ENCODE measurements around the gene ITGB3BP.
"Not testable (repeated sequence)": the region's sequence is repeated elsewhere in the genome, so short reads cannot be mapped to it uniquely, and the experiment has no call there.

Gene ITGB3BP

DNA sequence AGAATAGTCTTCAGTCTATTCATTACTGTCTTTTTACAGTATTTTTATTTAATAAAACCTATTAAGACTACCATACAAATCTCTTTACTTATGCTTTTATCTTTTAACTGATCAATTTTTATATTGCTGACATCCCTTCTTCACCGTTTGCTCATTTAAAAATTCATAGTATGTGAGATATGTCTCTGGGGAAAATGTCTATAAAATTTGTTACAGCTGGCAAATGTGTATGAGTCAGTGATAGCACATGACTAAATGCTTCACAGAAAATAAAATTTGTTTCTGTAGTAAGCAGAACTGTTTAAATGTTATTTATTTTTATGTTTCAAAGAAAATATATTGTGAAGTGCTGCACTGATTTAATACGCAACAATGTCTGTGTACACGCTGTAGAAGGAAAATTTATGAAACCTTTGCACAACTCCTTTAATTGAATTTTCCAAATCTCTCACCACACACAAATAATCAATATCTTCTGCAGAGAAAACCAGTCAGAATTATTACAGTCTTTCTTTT, 74.2 kb downstream of the ITGB3BP start:
- H3K9me3 ChIP-seq (ENCODE audit: control insufficient read depth in 5 of 5, low read length in 5 of 5), result no peaks in the 10 kb centered on the region
- no peaks in the 10 kb centered on the region for H3K4me1 ChIP-seq (ENCODE audit: control insufficient read depth in 5 of 5, insufficient read depth in 5 of 5, low read length in 5 of 5)
- H3K27me3 ChIP-seq (ENCODE audit: control insufficient read depth in 5 of 5, insufficient read depth in 4 of 5, low read length in 5 of 5), result no peaks in the 10 kb centered on the region
- H3K36me3 ChIP-seq (ENCODE audit: control insufficient read depth in 5 of 5, insufficient read depth in 5 of 5, low read length in 5 of 5), result peaks cover 0 to 3% (median 0%) of the 10 kb centered on the region in 5 donors
- no peak overlapping the region for H3K9ac ChIP-seq (ENCODE audit: low read length in 5 of 5)
- H3K4me3 ChIP-seq (ENCODE audit: low read depth in 1 of 5, low read length in 5 of 5), result no peak overlapping the region
- no peak overlapping the region for H3K27ac ChIP-seq (ENCODE audit: low read depth, low read length)

DNA sequence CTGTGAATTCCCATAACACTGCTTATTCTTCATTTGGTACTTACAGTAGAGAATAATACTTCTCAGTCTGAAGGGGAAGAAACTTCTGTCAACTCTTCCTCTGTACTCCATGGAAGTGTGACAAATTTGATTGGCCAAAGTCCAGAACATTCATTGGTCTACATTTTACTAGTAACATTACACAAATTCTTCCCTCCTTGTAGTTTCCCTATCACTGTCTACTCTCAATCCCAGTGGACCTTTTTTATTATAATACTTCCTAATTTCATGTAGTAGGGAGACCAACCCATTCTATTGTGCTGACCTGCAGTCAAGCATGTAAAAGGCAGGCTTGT, 80.9 kb downstream of the ITGB3BP start:
- H3K9me3 ChIP-seq (ENCODE audit: control insufficient read depth in 5 of 5, low read length in 5 of 5), result no peaks in the 10 kb centered on the region
- H3K36me3 ChIP-seq (ENCODE audit: control insufficient read depth in 5 of 5, insufficient read depth in 5 of 5, low read length in 5 of 5), result peaks cover 0 to 10% (median 0%) of the 10 kb centered on the region in 5 donors
- H3K4me3 ChIP-seq (ENCODE audit: low read depth in 1 of 5, low read length in 5 of 5), result no peak overlapping the region
- no peak overlapping the region for H3K9ac ChIP-seq (ENCODE audit: low read length in 5 of 5)
- H3K4me1 ChIP-seq (ENCODE audit: control insufficient read depth in 5 of 5, insufficient read depth in 5 of 5, low read length in 5 of 5), result peaks cover 0 to 6% (median 0%) of the 10 kb centered on the region in 5 donors
- no peaks in the 10 kb centered on the region for H3K27me3 ChIP-seq (ENCODE audit: control insufficient read depth in 5 of 5, insufficient read depth in 4 of 5, low read length in 5 of 5)
- no peak overlapping the region for H3K27ac ChIP-seq (ENCODE audit: low read depth, low read length)

DNA sequence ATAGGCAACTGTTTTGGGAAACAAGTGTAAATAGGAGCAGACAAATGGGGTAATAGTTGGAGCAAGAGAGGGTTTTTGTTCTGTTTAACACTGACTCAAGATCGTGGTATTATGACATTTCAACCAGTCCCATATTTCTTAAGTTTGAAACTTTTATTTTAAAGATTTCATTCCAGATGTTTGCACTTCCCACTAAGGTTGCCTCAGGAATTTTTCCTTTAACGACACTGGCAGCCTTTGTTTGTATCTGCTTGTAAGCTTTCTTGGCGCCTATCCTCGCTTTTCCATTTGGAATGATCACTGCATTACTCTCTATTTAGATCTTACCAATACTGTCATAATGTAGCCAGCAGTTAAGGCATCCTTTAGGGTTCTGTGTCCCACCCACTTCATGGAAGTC, 87.9 kb downstream of the ITGB3BP start:
- no peak overlapping the region for H3K27ac ChIP-seq (ENCODE audit: low read depth, low read length)
- H3K9me3 ChIP-seq (ENCODE audit: control insufficient read depth in 5 of 5, low read length in 5 of 5), result peaks cover 0 to 4% (median 2%) of the 10 kb centered on the region in 5 donors
- H3K27me3 ChIP-seq (ENCODE audit: control insufficient read depth in 5 of 5, insufficient read depth in 4 of 5, low read length in 5 of 5), result no peaks in the 10 kb centered on the region
- H3K4me1 ChIP-seq (ENCODE audit: control insufficient read depth in 5 of 5, insufficient read depth in 5 of 5, low read length in 5 of 5), result no peaks in the 10 kb centered on the region
- peaks cover 0 to 24% (median 2%) of the 10 kb centered on the region in 5 donors for H3K36me3 ChIP-seq (ENCODE audit: control insufficient read depth in 5 of 5, insufficient read depth in 5 of 5, low read length in 5 of 5)
- H3K4me3 ChIP-seq (ENCODE audit: low read depth in 1 of 5, low read length in 5 of 5), result no peak overlapping the region
- no peak overlapping the region for H3K9ac ChIP-seq (ENCODE audit: low read length in 5 of 5)

DNA sequence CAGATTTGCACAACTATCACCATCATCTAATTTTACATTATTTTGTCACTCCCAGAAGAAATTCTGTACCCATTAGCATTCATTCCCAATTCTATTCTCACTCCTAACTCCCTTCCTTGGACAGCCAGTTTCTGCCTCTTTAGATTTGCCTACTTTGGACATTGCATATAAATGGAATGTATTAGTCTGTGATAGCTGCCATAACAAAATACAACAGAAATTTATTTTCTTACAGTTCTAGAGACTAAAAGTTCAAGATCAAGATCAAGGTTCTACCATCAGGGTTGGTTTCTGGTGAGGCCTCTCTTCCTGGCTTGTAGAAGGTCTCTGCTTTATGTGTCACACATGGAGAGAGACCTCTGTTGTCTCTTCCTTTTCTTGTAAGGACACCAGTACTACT, 93.7 kb downstream of the ITGB3BP start:
- Histone ChIP-seq H3K36me3 (ENCODE audit: control insufficient read depth in 5 of 5, insufficient read depth in 5 of 5, low read length in 5 of 5) (peaks cover 4 to 21% (median 10%) of the 10 kb centered on the region in 5 donors), H3K27ac (ENCODE audit: low read depth, low read length) (no peak overlapping the region), H3K4me3 (ENCODE audit: low read depth in 1 of 5, low read length in 5 of 5) (no peak overlapping the region), H3K9me3 (ENCODE audit: control insufficient read depth in 5 of 5, low read length in 5 of 5) (peaks cover 0 to 9% (median 5%) of the 10 kb centered on the region in 5 donors), H3K4me1 (ENCODE audit: control insufficient read depth in 5 of 5, insufficient read depth in 5 of 5, low read length in 5 of 5) (no peaks in the 10 kb centered on the region), H3K9ac (ENCODE audit: low read length in 5 of 5) (no peak overlapping the region), H3K27me3 (ENCODE audit: control insufficient read depth in 5 of 5, insufficient read depth in 4 of 5, low read length in 5 of 5) (no peaks in the 10 kb centered on the region)

DNA sequence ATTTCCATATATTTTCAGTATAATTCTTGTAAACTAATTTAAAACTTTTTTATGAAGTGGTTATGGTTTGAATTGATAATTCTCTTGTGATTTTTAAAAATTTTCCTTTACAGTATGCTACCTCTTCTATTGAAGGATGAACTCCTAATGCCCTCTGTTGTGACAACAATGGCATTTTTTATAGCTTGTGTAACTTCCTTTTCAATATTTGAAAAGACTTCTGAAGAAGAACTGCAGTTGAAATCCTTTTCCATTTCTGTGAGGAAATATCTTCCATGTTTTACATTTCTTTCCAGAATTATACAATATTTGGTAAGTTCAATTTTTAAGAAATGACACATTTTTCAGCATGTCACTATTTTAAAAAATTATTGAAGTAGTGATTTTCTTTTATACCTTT, 94.2 kb downstream of the ITGB3BP start:
- Histone ChIP-seq H3K9me3 (ENCODE audit: control insufficient read depth in 5 of 5, low read length in 5 of 5) (peaks cover 0 to 9% (median 5%) of the 10 kb centered on the region in 5 donors), H3K36me3 (ENCODE audit: control insufficient read depth in 5 of 5, insufficient read depth in 5 of 5, low read length in 5 of 5) (peaks cover 4 to 21% (median 10%) of the 10 kb centered on the region in 5 donors), H3K27me3 (ENCODE audit: control insufficient read depth in 5 of 5, insufficient read depth in 4 of 5, low read length in 5 of 5) (no peaks in the 10 kb centered on the region), H3K4me3 (ENCODE audit: low read depth in 1 of 5, low read length in 5 of 5) (no peak overlapping the region), H3K27ac (ENCODE audit: low read depth, low read length) (no peak overlapping the region), H3K4me1 (ENCODE audit: control insufficient read depth in 5 of 5, insufficient read depth in 5 of 5, low read length in 5 of 5) (no peaks in the 10 kb centered on the region), H3K9ac (ENCODE audit: low read length in 5 of 5) (no peak overlapping the region)

DNA sequence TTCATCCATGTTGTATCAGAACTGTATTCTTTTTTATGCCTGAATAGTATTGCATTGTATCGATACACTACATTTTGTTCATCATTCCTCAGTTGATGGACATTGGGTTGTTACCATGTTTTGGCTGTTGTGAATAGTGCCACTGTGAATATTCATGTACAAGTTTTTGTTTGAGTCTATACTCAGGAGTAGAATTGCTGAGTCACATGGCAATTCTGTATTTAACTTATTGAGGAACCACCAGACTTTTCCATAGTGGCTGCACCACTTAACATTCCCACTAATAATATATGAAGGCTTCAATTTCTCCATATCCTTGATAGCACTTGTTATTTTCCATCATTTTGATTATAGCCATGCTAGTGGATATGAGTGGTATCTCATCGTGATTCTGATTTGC, 99.4 kb downstream of the ITGB3BP start:
- H3K27me3 ChIP-seq (ENCODE audit: control insufficient read depth in 5 of 5, insufficient read depth in 4 of 5, low read length in 5 of 5), result no peaks in the 10 kb centered on the region
- no peaks in the 10 kb centered on the region for H3K4me1 ChIP-seq (ENCODE audit: control insufficient read depth in 5 of 5, insufficient read depth in 5 of 5, low read length in 5 of 5)
- H3K4me3 ChIP-seq (ENCODE audit: low read depth in 1 of 5, low read length in 5 of 5), result no peak overlapping the region
- H3K27ac ChIP-seq (ENCODE audit: low read depth, low read length), result no peak overlapping the region
- no peak overlapping the region for H3K9ac ChIP-seq (ENCODE audit: low read length in 5 of 5)
- H3K36me3 ChIP-seq (ENCODE audit: control insufficient read depth in 5 of 5, insufficient read depth in 5 of 5, low read length in 5 of 5), result peaks cover 3 to 10% (median 5%) of the 10 kb centered on the region in 5 donors
- H3K9me3 ChIP-seq (ENCODE audit: control insufficient read depth in 5 of 5, low read length in 5 of 5), result no peaks in the 10 kb centered on the region

DNA sequence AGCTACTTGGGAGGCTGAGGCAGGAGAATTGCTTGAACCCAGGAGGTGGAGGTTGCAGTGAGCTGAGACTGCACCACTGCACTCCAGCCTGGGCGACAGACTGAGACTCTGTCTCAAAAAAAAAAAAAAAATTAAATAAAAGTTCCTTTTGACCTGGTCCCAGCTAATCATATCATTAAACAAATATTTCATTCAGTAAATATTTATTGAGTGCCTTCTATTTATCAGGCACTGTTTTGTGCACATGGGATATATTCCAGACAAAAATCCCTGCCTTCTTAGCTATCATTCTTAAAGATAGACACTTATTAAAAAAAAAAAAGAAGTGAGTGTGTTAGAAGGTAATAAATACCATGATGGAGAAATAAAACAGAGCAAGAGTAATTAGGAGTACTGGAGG, 102.3 kb downstream of the ITGB3BP start:
- H3K4me1 ChIP-seq (ENCODE audit: control insufficient read depth in 5 of 5, insufficient read depth in 5 of 5, low read length in 5 of 5); H3K9me3 ChIP-seq (ENCODE audit: control insufficient read depth in 5 of 5, low read length in 5 of 5); H3K27ac ChIP-seq (ENCODE audit: low read depth, low read length); H3K9ac ChIP-seq (ENCODE audit: low read length in 5 of 5); H3K27me3 ChIP-seq (ENCODE audit: control insufficient read depth in 5 of 5, insufficient read depth in 4 of 5, low read length in 5 of 5); H3K4me3 ChIP-seq (ENCODE audit: low read depth in 1 of 5, low read length in 5 of 5): not testable (repeated sequence)
- peaks cover 3 to 12% (median 6%) of the 10 kb centered on the region in 5 donors for H3K36me3 ChIP-seq (ENCODE audit: control insufficient read depth in 5 of 5, insufficient read depth in 5 of 5, low read length in 5 of 5)

DNA sequence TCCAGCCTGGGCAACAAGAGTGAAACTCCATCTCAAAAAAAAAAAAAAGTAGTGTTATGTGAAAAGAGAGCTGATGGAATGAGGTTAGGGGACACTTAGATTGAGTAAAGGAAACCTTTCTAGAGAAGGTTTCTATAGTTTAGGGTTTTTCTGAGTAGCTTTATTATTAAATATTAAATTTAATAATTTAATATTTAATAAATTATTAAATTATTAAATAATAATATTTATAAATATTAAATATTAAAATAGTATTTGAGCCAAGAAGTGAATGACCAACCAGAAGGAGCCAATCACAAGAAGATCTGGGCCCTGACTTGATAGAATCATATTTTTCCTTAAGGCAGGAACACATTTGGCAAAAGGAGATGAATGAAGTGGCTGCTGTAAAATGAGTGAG, 104.9 kb downstream of the ITGB3BP start:
- Histone ChIP-seq H3K27ac (ENCODE audit: low read depth, low read length) (no peak overlapping the region), H3K4me1 (ENCODE audit: control insufficient read depth in 5 of 5, insufficient read depth in 5 of 5, low read length in 5 of 5) (no peaks in the 10 kb centered on the region), H3K36me3 (ENCODE audit: control insufficient read depth in 5 of 5, insufficient read depth in 5 of 5, low read length in 5 of 5) (peaks cover 3 to 15% (median 8%) of the 10 kb centered on the region in 5 donors), H3K9ac (ENCODE audit: low read length in 5 of 5) (no peak overlapping the region), H3K9me3 (ENCODE audit: control insufficient read depth in 5 of 5, low read length in 5 of 5) (no peaks in the 10 kb centered on the region), H3K27me3 (ENCODE audit: control insufficient read depth in 5 of 5, insufficient read depth in 4 of 5, low read length in 5 of 5) (no peaks in the 10 kb centered on the region), H3K4me3 (ENCODE audit: low read depth in 1 of 5, low read length in 5 of 5) (no peak overlapping the region)

DNA sequence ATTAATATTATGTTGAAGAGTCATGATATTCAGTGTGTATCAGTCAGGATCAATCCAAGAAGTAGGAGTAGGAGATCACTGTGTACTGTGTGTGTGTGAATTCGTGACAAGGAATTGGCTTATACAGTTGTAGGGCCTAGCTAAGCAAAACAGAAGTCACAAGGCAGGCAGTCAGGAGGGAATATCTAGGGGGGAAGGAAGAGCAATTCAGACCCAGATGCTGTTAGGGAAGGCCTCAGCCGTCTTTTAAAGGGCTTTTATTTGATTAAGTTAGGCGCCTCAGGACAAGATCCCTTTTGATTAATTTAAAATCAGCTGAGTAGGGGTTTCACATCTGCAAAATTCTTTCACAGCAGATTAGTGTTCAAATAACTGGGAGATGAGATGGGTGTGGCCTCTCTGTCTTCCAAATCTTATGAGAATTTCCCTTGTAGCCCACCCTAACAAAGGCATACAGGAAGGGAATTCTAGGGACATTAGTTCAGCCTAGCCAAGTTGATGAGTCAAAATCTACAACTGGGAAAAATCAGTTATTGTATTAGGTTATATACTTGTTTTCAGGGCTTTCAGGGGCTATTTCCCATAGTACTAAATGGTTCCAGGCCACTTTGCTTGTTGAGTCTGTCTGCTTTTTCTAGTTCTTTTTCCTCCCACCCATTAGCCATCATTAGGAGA, 108.2 kb downstream of the ITGB3BP start:
- H3K27ac ChIP-seq (ENCODE audit: low read depth, low read length), result no peak overlapping the region
- no peak overlapping the region for H3K4me3 ChIP-seq (ENCODE audit: low read depth in 1 of 5, low read length in 5 of 5)
- H3K36me3 ChIP-seq (ENCODE audit: control insufficient read depth in 5 of 5, insufficient read depth in 5 of 5, low read length in 5 of 5), result peaks cover 7 to 19% (median 9%) of the 10 kb centered on the region in 5 donors
- H3K9me3 ChIP-seq (ENCODE audit: control insufficient read depth in 5 of 5, low read length in 5 of 5), result no peaks in the 10 kb centered on the region
- no peak overlapping the region for H3K9ac ChIP-seq (ENCODE audit: low read length in 5 of 5)
- peaks cover 0 to 2% (median 0%) of the 10 kb centered on the region in 5 donors for H3K4me1 ChIP-seq (ENCODE audit: control insufficient read depth in 5 of 5, insufficient read depth in 5 of 5, low read length in 5 of 5)
- no peaks in the 10 kb centered on the region for H3K27me3 ChIP-seq (ENCODE audit: control insufficient read depth in 5 of 5, insufficient read depth in 4 of 5, low read length in 5 of 5)

DNA sequence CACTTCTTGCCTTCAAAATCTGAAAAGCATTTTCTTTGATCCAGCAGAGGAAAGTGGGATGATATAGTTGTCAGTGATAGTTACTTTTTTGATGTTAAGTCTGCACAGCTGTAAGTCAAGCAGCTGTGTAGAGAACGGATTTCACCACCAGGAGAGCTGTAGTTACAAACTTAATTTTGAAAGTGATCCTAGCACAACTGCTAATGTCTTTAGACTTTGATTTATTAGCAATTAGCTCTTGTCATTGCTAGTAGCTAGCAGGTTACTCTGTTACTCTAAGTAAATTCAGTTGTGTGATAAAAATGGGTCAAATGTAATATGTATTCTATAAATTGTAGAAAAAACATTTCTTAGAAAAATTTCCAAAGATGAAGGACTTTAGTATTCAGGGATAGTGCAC, 109.6 kb downstream of the ITGB3BP start:
- H3K4me1 ChIP-seq (ENCODE audit: control insufficient read depth in 5 of 5, insufficient read depth in 5 of 5, low read length in 5 of 5), result peaks cover 0 to 2% (median 0%) of the 10 kb centered on the region in 5 donors
- no peaks in the 10 kb centered on the region for H3K27me3 ChIP-seq (ENCODE audit: control insufficient read depth in 5 of 5, insufficient read depth in 4 of 5, low read length in 5 of 5)
- peaks cover 6 to 17% (median 9%) of the 10 kb centered on the region in 5 donors for H3K36me3 ChIP-seq (ENCODE audit: control insufficient read depth in 5 of 5, insufficient read depth in 5 of 5, low read length in 5 of 5)
- H3K4me3 ChIP-seq (ENCODE audit: low read depth in 1 of 5, low read length in 5 of 5), result no peak overlapping the region
- no peak overlapping the region for H3K27ac ChIP-seq (ENCODE audit: low read depth, low read length)
- H3K9ac ChIP-seq (ENCODE audit: low read length in 5 of 5), result no peak overlapping the region
- no peaks in the 10 kb centered on the region for H3K9me3 ChIP-seq (ENCODE audit: control insufficient read depth in 5 of 5, low read length in 5 of 5)

Data from subcutaneous abdominal adipose tissue (tissue), 5 donors.